ENCODE data around the gene DHX29. TPM values are rescaled to one million over a fixed set of nuclear protein-coding genes. Genes with fewer than 3 reads are reported as not detected.

DHX29 gene
- total and polyA plus RNA-seq, 2 experiments from 2014 or later: 17.2 to 40.4 TPM

DNA sequence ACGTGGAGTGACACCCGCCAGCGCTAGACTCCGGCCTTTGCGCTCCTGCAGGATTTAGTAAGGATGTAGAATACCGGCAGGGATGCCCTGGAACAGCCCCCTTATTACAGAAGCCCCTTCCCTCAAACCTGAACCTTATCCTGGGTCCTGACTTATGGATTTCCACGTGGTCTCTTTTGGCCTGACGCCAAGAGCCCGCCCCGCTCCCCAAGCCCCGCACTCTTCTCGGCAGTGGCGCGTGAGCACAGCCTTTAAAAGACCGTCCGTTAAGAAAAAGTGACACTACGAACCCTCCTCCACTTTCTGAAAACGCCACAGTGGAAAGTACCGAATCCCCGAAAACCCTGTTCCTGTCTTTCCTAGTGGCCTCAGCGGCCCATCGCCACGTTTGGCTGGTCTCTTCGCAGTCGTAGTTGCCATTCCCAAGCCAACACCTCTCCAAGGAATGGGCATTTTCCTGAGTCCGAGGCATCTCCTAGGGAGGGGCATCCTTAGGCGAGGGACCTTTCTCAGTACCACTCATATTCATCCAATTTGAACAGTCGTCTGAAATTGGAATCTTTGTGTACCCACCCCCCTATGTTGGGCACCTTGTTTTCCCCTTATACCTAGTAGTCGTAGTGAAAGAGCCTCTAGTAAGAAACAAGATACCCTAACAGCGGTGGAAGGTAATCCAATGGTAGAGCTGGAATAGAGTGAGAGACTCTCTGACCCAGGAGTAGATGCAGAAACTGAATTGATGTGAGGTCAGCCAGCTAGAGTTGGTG is 79.6 kb downstream of the DHX29 start:
- H3K36me3 ChIP-seq: no peaks in the 10 kb centered on the region
- H3K4me3 ChIP-seq: peak overlapping the region; percentile 31
- TF ChIP-seq, protein P1, sequence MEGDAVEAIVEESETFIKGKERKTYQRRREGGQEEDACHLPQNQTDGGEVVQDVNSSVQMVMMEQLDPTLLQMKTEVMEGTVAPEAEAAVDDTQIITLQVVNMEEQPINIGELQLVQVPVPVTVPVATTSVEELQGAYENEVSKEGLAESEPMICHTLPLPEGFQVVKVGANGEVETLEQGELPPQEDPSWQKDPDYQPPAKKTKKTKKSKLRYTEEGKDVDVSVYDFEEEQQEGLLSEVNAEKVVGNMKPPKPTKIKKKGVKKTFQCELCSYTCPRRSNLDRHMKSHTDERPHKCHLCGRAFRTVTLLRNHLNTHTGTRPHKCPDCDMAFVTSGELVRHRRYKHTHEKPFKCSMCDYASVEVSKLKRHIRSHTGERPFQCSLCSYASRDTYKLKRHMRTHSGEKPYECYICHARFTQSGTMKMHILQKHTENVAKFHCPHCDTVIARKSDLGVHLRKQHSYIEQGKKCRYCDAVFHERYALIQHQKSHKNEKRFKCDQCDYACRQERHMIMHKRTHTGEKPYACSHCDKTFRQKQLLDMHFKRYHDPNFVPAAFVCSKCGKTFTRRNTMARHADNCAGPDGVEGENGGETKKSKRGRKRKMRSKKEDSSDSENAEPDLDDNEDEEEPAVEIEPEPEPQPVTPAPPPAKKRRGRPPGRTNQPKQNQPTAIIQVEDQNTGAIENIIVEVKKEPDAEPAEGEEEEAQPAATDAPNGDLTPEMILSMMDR (IDR thresholded peaks at IDR 0.05; ENCODE audit: low read depth, low read length): no peak
- H3K27ac ChIP-seq: no peak overlapping the region
- no peak for DNase-seq (ENCODE audit: low read depth in 1 of 2, low spot score in 1 of 2)
- no peaks in the 10 kb centered on the region for H3K9me3 ChIP-seq (ENCODE audit: low read depth)
- H3K4me1 ChIP-seq (ENCODE audit: low read depth): peaks cover 4% of the 10 kb centered on the region
- peaks cover 100% of the 10 kb centered on the region for H3K27me3 ChIP-seq

DNA sequence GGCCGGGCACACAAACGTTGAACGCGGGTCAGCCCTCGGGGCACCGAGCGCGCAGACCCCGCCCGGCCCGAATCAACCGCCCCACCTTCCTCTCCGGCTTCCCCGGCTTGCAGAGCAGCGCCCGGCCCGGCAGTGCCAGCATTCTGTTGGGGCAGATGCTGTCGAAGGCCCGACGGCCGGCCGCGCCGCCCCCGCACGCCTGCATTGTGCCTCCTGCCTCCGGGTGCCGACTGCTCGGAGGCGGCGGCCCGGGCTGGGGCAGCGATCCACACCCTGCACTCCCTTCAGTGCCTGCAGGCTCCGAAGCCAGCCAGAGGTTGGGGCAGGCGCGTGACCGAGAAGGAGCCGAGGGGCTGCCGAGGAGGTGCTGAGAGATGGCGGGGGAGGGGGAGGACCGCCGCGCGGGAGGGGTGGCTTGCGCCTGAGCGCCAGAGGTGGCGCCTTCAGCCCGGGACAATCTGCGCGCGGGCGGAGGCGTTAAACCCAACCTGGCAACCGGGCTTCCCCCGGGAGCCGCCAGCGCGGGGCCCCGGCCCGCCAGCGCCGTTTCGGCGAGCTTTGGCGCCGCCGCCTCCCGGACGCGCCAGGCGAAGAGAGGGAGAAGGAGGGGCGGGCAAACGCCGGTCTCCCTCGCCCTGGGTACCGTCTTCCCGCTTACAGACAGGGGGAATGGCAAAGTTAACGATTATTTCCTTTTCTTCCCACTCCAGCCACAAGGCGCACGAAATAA is 80.4 kb downstream of the DHX29 start, which contains the start of gene MCIDAS:
Gene MCIDAS, minus strand, starts transcription at position 382 of the 730 bp plus-strand sequence. Its CDS starts 177 bp downstream, at position 205.
- no peaks in the 10 kb centered on the region for H3K36me3 ChIP-seq
- H3K4me1 ChIP-seq (ENCODE audit: low read depth): peaks cover under 1% of the 10 kb centered on the region
- peak within 1 kb of the TSS; percentile 31 for H3K4me3 ChIP-seq
- no peak within 1 kb of the TSS for H3K27ac ChIP-seq
- DNase-seq (ENCODE audit: low read depth in 1 of 2, low spot score in 1 of 2): peak; percentile 30 to 76
- TF ChIP-seq, protein P1 (IDR thresholded peaks at IDR 0.05; ENCODE audit: low read depth, low read length): peak; percentile 3
- H3K9me3 ChIP-seq (ENCODE audit: low read depth): no peaks in the 10 kb centered on the region
- H3K27me3 ChIP-seq: peaks cover 100% of the 10 kb centered on the region

DNA sequence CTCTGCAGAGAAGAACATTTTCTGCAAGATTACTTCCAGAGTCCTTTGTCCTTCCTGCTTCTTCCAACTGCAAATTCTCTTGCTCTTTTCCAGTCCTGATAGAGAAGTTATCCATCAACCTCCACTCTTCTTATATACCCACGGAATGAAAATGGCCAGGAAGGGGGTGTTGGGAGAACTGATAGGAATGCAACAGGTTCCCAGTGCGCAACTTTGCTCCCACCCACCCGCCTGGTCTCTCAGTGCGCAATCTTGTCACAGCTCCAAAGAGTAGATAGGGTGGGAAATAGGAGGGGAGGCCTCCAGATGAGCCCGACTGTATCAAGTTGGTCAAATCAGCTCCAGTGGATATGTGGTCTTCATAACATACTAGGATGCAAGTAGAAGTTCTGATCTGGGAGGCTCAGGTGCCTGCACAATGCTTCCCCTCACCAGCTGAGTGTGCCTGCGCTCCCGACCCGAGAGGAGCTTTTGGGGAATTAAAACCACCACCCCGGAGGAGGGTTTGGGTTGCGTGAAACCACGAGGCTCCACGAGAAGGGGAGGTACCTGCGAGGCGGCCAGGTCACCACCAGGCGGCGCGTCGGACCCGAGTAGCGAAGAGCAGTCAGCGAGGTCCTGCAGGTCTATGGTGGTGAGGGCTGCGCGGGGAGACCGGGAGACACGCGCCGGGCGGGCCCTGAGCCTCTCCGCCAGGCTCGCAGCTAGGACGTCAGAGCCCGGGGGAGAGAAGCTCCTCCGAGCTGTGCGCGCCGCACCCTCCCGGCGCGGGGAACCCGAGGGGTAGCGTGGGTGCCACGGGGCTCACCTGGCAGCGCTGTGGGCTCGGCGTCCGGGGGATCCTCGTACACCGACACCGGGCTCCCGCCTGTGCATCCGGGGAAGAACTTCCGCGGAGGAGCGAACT is 81.2 kb downstream of the DHX29 start:
- Histone ChIP-seq H3K4me3 (peak overlapping the region; percentile 31), H3K9me3 (ENCODE audit: low read depth) (no peaks in the 10 kb centered on the region)
- peak; percentile 59 to 80 for DNase-seq (ENCODE audit: low read depth in 1 of 2, low spot score in 1 of 2)

DNA sequence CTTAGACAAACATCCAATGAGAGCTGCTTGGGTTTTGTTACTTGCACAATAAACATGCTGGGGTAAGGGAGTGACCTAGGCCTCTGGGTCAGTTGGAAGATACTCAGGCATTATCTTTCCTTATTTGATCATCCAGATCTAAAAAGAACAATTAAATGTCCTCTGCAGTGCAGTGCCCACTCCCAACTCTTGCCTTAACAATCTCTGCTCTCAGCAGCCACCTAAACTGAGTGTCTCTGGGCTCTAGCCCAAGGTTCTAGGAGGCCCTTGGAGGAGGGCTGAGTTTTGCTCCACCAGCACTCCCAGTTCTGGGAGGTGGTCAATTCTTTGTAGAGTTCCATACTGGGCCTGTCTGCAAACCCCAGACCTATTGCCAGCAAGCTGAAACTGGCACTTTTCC is 82.1 kb downstream of the DHX29 start:
- no peak for DNase-seq (ENCODE audit: low read depth in 1 of 2, low spot score in 1 of 2)
- peaks cover 100% of the 10 kb centered on the region for H3K27me3 ChIP-seq
- H3K4me1 ChIP-seq (ENCODE audit: low read depth): no peaks in the 10 kb centered on the region
- H3K9me3 ChIP-seq (ENCODE audit: low read depth): no peaks in the 10 kb centered on the region
- no peak overlapping the region for H3K27ac ChIP-seq
- H3K4me3 ChIP-seq: no peak overlapping the region
- TF ChIP-seq, protein P1 (IDR thresholded peaks at IDR 0.05; ENCODE audit: low read depth, low read length): no peak
- no peaks in the 10 kb centered on the region for H3K36me3 ChIP-seq

More for the DNA sequence above, 81.2 kb downstream of the DHX29 start:
- Histone ChIP-seq H3K27ac (no peak overlapping the region), H3K4me1 (ENCODE audit: low read depth) (no peaks in the 10 kb centered on the region), H3K27me3 (peaks cover 100% of the 10 kb centered on the region), H3K36me3 (no peaks in the 10 kb centered on the region)
- TF ChIP-seq, protein P1 (IDR thresholded peaks at IDR 0.05; ENCODE audit: low read depth, low read length): peak; percentile 62

DNA sequence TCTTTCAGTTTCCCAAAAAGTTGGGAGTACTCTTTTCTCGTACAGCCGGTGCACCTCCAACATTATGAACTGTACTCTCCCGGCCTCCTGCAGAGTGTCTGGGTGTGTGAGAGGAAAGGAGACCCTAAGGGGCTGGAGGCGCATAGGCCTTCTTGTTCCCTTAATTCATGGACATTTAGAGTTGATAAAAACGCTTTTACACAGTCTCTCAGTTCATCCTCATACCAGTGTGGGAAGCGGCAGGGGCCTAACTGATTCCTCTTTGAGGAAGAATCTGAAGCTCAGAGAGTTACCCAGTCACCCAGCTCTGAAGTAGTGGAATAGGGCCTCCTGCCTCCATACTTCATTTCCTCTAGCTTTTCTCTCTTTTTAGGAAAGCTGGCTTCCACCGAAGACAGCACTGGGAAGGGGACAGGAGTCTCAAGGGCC is 83.7 kb downstream of the DHX29 start:
- Histone ChIP-seq H3K36me3 (no peaks in the 10 kb centered on the region), H3K4me3 (no peak overlapping the region), H3K27me3 (peaks cover 100% of the 10 kb centered on the region), H3K27ac (no peak overlapping the region), H3K9me3 (ENCODE audit: low read depth) (no peaks in the 10 kb centered on the region), H3K4me1 (ENCODE audit: low read depth) (no peaks in the 10 kb centered on the region)
- TF ChIP-seq, protein P1 (IDR thresholded peaks at IDR 0.05; ENCODE audit: low read depth, low read length): no peak
- DNase-seq (ENCODE audit: low read depth in 1 of 2, low spot score in 1 of 2): no peak
